HG03439 (cell line): ENCODE data around the gene ADAMTSL3.
"Not testable (repeated sequence)": the region's sequence is repeated elsewhere in the genome, so short reads cannot be mapped to it uniquely, and the experiment has no call there.

Experiments used
- ATAC-seq: cut with Tn5 transposase; IDR thresholded peaks from one replicate; pipeline ENCODE4 v1.9.1; 2021; ENCODE audit warnings: mild to moderate bottlenecking, moderate library complexity; ENCODE audit not compliant: unreplicated experiment

The ADAMTSL3 gene

DNA sequence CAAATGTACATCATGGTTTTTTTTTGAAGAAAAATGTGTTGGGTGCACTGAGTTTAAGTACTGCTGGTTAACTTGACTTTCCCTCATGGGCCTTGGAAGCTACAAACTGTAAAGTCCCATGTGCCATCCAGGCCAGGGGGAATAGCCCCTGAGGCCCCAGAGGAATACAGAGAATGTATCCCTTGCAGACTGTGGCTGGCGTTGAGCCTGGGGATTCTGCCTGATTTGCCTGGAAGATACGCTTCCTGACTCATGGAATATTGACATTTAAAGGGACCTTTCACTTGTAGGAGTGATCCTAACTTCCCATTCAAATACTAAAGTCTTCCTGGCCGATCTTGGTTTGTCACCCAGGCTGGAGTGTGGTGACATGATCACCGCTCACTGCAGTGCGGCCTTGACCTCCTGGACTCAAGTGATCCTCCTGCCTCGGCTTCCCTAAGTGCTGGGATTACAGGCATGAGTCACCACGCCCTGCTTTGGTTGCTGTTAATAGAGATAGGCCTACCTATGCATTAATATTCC, 42.0 kb downstream of the ADAMTSL3 start:
- no peak for ATAC-seq

DNA sequence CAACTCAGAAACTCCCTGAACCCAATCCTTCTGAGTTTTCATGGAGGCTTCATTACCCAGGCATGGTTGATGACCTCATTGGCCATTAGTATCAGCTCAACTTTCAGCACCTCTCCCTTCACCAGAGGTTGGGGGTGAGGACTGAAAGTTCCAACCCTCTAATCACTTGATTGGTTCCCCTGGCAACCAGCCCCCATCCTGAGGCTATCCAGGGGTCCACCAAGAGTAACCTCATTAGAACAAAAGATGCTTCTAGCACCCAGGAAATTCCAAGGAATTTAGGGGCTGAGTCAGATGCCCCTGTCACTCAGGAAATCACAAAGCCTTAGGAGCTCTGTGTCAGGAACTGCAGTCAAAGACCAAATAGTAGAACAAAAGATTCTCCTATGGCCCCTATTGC, 43.8 kb downstream of the ADAMTSL3 start:
- ATAC-seq: no peak

DNA sequence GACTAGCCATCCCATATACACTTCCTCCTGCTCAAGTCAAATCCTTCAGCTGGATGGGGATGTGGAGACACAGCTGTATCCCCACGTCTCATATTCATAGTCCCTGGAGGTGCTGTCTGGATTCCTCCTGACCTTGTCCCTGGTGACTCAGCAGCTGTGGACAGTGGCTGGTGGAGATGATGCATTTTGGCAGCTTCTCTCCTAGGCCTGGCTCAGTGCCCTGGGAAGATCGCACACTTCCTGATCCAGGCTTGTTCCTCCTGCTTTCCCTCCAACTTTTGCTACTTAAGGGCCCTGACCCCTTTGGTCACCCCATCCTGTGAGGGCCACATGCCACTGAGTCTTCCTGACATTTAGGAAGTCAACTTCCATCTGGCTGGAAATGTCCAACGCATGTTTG, 44.4 kb downstream of the ADAMTSL3 start:
- ATAC-seq: no peak

DNA sequence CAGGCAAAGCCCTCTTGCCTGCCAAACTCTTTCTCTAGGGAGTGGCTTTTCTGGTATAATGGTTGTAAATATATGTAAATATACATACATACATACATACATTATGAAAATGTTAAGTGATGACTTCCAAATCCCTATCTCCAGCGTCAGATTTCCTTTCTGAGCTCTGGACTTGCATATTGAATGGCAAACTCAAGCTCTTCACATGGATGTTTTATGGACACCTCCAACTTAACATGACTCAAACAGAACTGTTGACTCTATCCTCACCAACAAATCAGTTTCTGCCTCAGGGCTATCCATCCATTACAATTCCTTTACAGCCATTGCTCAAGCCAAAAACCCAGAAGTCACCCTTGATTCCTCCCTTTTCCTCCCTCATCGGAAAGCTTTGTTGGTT, 45.1 kb downstream of the ADAMTSL3 start:
- no peak for ATAC-seq

DNA sequence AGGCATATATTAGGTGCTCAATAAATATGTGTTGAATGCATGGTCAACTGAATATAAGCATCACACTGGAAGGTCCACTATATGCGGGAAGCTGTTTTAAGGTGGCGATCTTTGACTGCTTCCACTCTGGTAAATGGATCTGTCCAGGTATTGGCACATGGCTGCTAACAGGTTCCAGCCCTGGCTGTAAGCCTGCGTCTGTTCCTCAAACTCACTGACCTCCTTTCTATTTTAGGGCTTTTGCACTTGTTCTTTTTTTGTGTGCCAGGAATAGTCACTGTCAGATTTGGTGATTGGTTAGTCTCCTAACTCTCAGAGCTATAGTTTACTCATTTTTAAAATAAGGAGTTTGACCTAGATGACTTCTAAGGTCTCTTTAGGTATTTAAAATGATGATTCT, 46.2 kb downstream of the ADAMTSL3 start:
- no peak for ATAC-seq

DNA sequence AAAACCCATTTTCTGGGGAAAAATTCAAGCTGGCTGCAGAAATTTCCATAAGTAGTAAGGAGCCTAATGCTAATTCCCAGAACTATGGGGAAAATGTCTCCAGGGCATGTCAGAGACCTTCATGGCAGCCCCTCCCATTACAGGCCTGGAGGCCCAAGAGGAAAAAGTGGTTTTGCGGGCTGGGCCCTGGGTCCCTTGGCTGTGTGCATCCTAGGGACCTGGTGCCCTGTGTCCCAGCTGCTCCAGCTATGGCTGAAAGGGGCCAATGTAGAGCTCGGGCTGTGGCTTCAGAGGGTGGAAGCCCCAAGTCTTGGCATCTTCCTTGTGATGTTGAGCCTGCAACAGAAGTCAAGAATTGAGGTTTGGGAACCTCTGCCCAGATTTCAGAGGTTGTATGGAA, 48.4 kb downstream of the ADAMTSL3 start:
- ATAC-seq: not testable (repeated sequence)

DNA sequence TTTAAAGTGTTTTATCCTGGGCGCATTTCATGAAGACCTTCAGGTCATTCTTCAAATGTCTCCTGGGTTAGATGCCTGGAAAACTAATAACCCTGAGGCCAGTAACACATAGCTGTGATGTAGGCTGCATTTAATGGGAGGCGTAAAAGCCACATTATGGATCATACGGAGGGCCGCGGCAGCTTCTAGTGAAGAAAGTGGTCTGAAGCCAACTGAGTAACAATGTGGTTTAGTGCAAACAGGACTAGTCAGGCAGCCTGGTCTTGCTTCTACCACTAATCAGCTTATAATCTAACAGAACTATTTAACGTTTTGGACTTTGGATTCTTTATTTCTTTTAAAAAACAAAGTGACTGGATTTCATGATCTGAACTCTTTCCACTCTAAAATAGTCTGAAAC, 54.4 kb downstream of the ADAMTSL3 start:
- ATAC-seq: no peak

DNA sequence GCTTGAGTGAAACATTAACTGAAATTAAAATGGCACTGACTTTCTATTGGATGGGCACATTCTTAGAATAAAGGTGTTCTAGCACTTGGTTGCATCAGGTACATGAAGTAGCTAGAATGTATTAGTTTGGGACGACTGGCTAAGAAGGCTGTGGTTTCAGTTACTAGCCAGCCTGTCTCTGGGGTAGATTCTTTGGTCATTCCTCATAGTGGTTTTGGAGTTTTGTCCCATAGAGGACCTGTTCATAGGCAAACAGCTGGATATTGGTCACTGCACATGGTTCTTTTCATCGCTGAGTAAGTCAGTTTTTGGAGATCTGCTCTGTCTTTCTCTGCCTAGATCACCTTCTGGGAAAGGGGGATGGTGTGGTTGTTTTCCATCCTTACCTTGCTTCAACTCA, 55.3 kb downstream of the ADAMTSL3 start:
- no peak for ATAC-seq

DNA sequence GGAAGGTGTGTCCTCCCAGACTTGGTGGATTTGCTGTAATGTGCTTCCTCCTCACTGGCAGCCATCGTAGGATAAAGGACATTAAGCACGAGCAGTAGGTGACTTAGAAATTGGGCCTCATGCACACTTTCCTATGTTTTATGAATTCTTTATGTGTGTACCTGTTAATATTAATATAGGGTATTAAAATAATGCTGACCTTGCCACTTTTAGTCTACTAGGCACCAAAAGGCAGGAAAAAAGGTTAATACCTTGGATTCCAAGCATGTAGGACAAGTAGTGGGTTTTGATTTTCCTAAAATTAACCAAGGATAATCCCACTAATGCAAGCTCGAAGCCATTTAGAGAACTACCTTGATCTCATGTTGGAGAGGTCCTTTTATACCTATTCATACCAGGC, 55.9 kb downstream of the ADAMTSL3 start:
- no peak for ATAC-seq

DNA sequence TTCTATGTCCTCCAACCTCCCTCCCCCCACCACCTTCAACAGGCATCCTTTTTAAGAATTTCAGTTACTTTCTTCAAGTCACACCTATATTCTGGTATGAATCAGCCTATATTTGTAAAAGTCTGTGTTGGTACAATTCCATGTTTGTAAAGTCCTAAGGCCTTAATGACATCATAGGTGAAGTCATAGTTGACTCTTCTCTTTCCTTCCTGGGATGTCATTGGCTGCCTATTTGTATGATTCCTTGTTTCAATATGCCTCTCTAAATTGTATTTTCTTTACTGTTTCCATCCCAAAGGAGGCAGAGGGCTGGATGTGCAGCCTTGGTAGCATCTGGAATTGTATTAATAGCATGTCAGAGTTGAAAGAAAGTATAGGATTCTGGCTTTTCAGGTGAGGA, 56.5 kb downstream of the ADAMTSL3 start:
- ATAC-seq: no peak

DNA sequence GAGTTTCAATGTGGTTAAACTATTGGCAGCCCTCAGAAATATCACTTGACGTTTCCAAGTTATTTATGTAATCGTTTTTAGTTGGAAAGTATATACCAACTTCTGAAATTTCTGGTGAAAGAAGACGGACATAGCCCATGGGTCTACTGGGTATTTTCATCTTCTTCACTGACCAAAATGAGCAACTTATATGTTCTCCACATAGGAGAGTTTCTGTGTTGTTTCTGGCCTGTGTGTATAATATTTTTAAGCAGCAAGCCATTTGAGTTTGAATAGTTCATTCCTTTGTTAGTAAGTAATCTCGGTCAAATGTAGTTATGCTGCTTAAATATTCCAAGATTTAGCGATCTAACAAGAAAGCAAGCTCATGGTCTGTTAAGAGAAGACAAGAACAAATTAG, 57.3 kb downstream of the ADAMTSL3 start:
- no peak for ATAC-seq

DNA sequence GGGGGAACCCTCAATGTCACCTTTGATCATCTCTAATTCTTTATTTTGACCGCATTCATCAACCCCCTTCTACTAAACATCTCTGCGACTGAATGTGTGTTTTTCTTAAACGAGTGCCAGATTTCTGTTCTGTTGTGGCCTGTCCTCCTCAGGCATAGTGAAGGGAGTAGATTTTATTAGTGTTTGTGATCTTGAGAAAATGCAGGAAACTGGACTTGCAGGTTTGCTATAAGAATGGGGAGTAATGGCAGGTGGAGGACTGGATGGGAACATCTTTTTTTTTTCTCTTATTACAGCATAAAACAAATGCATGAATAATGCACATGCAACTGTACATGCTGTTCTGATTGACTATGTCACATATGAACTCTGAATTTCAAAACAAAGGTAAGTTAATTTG, 59.3 kb downstream of the ADAMTSL3 start:
- no peak for ATAC-seq

DNA sequence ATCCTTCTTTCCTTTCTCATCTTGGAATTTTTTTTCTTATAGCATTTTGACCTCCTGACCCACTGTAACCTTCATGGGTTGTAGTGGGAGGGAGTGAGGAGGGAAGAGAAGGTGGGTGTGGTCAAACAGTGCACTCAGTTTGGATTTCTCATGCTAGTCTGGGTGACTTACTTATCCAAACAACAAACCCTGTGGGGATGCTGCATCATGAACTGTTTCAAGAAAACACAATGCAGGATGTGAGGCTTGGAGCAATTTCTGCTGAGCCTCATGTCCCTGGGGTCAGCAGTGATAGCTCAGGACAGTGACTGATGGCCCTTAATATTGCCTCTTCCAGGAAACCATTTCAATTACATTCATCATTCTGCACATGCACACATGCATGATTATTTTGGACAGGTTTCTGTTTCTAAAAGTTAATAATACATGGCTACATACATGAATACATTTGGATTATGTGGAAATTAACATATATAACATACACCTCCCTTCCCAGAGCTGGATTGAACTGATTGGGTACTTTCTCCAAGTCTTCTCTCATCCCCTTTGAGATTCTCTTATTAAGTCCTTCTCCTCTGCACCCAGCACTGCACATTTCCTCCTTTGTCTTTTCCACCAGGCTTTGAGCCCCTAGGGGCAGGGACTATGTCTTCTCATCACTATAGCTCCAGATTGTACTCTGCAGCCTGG, 61.2 kb downstream of the ADAMTSL3 start:
- no peak for ATAC-seq

DNA sequence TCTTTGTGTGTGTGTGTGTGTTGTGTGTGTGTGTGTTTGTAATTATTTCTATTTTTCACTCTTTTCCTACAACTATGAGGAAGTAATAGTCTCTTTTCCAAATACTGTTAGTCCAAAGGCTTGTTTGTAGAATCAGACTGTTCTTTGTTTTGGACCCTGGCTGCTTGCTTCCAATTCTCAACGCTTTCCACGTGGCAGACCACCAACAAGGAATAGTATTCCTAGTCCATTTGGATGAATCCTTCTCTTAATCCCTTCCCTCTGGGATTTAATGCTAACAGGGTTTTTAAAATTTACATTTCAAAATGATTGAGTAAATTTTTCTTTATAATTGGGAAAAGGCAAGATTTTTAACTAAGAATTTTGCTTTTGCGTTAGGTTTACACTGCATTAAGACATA, 62.7 kb downstream of the ADAMTSL3 start:
- no peak for ATAC-seq

DNA sequence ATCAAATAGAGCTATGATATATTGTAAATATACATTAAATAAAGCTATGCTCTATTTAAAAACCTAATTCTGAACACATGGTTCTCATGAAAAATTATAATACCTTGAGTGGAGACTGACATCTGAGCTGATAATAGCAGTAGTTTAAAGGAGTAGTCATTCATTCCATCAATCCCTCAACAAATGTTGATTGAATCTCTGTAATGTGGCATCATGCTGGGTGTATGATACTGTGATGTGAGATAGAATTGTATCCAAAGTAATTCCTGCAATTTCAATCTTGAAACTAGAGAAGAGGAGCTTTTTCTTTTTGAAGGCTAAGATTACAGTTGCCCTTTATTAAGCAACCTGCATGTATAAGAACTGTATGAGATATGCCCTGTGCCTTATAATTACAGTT, 63.1 kb downstream of the ADAMTSL3 start:
- ATAC-seq: no peak

DNA sequence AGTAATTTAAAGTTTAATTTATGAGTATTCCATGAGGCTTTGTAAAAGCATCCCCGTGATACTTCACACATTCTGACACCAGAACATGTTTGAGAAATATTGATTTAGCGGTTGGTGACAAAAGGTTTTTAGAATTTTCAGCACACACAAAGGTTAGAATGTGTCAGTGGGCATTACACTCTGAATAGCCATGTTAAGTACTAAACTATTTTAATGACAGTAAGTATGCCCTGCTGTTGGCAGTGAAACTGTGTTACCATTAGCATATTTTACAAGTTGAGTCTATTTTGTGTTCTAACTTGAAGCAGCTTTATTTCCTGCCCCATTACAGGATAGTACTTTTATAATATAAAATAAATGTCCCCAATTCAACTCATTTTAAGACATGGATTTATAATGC, 66.5 kb downstream of the ADAMTSL3 start:
- ATAC-seq: no peak

DNA sequence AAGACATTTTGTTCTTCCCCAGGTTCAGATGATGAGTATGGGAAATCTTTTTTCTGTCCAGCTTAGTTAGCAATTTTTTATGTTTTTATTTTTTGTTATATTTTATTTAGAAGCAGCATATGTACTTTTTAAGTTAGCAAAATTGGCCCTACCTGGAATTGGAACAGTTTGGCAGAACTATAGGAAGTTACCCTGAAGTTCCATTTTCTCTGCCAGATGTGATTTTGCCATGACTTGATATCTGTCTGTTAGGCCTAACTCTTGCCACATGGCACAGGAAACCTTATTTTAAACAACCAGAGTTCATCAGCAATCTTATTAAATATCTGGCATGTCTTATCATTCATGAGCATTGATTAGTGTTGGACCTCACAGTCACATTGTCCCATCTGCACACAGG, 67.1 kb downstream of the ADAMTSL3 start:
- no peak for ATAC-seq

DNA sequence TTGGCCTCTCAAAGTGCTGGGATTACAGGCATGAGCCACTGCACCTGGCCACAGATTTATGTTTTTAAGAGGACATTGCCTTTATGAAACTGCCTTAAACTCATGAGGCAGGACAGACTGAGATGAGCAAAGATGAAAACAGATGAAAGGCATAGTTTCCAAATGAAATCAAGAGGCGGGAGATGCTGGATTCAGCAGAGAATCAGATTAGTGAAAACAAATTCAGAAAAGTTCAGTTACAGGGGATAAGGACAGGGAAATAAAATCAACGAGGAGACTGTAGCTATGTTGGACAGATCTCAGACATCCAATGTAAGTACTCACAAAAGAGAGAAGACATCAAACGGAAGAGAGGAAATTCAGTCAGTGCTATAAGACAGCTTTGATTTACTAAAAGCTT, 68.1 kb downstream of the ADAMTSL3 start:
- ATAC-seq: no peak

DNA sequence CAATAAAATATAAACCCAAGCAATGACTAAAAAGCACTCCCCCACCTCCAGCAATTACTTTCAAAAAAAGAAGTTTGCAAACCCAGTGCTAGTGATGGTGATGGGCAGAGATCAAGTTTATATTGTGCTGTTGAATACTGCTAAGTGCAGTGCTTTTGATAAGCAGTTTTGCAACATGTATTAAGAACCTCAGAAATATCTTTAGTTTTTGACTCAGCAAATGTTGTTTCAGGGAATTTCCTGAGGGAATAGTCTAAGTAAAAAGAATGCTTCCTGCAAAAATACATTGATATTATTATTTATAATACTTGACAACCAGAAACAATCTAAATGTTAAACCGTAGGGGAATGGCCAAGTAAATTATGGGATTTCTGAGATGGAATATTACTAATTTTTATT, 69.3 kb downstream of the ADAMTSL3 start:
- no peak for ATAC-seq

DNA sequence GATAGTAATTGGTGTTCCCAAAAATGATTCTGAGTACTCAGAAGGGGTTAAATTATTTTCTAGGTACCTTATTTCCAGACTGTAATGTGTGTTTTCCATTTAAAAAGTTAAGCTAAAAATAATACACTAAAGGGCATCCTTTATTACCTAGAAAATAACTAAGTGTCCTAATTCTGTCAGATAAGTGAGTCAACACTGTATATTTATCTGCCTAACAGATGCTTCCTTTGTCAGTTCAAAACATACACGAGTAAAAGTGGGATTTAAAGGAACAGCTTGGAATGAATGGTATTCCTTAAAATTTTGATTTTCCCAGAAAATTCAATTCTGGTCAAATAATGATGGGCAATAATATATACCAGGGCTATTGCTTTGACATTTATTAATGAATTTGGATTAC, 78.3 kb downstream of the ADAMTSL3 start:
- no peak for ATAC-seq

DNA sequence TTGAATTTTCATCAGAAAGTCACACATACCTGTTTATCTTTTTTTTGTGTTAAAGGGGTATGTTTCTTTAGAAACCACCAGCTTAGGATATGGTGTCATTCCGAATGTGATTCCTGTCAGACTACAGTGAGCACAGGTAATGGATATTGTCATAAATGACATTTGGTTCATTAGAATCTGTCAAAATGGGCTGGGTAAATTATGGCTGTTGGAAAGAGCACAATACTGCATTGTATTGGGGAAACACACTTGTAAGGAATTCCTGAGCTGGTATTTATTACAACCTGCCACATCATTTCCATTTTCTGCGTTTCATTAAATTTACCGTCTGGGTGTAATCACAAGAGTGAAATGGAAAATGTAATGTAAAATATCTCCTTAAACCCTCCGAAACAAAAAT, 78.8 kb downstream of the ADAMTSL3 start:
- no peak for ATAC-seq

DNA sequence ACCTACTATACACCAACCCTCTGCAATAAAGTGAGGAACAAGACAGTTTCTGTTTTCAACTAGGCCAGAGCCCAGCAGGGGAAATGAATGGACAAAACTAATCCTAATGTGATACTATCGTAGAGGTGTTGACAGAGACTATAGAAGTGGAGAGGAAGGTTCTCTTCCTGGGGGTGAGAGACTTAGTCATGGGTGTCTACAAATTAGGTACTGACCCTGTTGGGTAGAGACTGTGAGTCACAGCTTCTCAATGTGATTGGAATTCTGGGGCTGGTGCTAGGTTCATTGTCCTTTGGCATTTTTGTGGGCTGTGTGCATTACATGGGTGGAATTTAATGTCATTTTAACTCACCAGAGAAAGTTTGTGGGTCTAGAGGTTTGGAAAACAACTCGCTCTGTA, 79.3 kb downstream of the ADAMTSL3 start:
- ATAC-seq: no peak

DNA sequence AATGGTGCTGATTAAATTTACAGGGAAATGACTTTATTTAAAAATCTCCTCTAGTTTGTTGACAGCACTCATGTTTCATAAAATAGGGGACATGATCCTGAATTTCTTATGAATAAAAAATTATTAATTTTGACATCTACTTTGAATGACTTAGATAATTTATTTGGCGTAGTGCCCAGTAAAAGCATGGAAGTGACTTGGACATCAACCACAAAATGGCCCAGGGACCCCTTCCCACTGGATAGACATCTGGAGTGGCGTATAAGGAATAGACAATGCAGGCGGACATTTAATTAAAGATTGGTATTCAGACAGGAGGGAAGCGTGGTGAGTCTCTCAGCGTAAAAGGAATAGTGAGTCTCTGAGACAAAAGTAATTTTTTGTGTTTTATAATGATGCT, 79.8 kb downstream of the ADAMTSL3 start:
- no peak for ATAC-seq
